ENCODE measurements around the gene PLPP4. TPM values are rescaled to one million over a fixed set of nuclear protein-coding genes. Genes with fewer than 3 reads are reported as not detected.

The PLPP4 gene
- total and polyA plus RNA-seq, 10 of the 15 experiments (the other 5 are each of a cell fraction or from before 2014, with no cell fraction given): 0.08 to 3.1 (median 0.26) TPM; not detected in 3

DNA sequence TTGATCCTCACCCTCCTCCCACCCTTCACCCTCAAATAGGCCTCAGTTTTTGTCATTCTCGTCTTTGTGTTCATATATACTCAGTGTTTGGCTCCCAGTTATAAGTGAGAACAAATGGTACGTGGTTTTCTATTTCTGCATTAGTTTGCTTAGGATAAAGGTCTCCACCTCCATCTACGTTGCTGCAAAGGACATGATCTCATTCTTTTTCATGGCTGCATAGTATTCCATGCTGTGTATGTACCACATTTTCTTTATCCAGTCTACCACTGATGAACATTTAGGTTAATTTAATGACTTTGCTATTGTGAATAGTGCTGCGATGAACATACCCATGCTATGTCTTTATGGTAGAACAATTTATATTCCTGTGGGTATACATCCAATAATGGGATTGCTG lies 91.2 kb downstream of the PLPP4 start:
- CTCF ChIA-PET: no interaction called here
- no peak overlapping the region for H3K27ac ChIP-seq (ENCODE audit: control insufficient read depth, insufficient read depth)
- SMC1A ChIA-PET (ENCODE audit: uncharacterized antibody, unreplicated experiment): no interaction called here
- H3K4me2 ChIP-seq (ENCODE audit: control insufficient read depth, insufficient read depth): no peak overlapping the region
- 23% methylated on average over 4 of the region's 4 CpGs for WGBS (ENCODE audit: insufficient coverage, insufficient replicate concordance, low lambda C conversion rate, missing lambda C conversion rate)
- no peaks in the 10 kb centered on the region for H3K36me3 ChIP-seq (ENCODE audit: control insufficient read depth in 2 of 2, insufficient read depth in 2 of 2, low read length in 1 of 2)
- no peak overlapping the region for H2AFZ ChIP-seq (ENCODE audit: control insufficient read depth, low read depth, low read length)
- no peak for TF ChIP-seq CHD1 (IDR thresholded peaks at IDR 0.05; ENCODE audit: low read depth, low read length)
- TF ChIP-seq IRF4 (IDR thresholded peaks at IDR 0.05; ENCODE audit: low read depth, low read length): no peak
- TF ChIP-seq, protein P1, sequence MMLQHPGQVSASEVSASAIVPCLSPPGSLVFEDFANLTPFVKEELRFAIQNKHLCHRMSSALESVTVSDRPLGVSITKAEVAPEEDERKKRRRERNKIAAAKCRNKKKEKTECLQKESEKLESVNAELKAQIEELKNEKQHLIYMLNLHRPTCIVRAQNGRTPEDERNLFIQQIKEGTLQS (IDR thresholded peaks at IDR 0.05; ENCODE audit: borderline replicate concordance, extremely low read depth, low read depth, low read length): no peak
- TF ChIP-seq, protein P2, sequence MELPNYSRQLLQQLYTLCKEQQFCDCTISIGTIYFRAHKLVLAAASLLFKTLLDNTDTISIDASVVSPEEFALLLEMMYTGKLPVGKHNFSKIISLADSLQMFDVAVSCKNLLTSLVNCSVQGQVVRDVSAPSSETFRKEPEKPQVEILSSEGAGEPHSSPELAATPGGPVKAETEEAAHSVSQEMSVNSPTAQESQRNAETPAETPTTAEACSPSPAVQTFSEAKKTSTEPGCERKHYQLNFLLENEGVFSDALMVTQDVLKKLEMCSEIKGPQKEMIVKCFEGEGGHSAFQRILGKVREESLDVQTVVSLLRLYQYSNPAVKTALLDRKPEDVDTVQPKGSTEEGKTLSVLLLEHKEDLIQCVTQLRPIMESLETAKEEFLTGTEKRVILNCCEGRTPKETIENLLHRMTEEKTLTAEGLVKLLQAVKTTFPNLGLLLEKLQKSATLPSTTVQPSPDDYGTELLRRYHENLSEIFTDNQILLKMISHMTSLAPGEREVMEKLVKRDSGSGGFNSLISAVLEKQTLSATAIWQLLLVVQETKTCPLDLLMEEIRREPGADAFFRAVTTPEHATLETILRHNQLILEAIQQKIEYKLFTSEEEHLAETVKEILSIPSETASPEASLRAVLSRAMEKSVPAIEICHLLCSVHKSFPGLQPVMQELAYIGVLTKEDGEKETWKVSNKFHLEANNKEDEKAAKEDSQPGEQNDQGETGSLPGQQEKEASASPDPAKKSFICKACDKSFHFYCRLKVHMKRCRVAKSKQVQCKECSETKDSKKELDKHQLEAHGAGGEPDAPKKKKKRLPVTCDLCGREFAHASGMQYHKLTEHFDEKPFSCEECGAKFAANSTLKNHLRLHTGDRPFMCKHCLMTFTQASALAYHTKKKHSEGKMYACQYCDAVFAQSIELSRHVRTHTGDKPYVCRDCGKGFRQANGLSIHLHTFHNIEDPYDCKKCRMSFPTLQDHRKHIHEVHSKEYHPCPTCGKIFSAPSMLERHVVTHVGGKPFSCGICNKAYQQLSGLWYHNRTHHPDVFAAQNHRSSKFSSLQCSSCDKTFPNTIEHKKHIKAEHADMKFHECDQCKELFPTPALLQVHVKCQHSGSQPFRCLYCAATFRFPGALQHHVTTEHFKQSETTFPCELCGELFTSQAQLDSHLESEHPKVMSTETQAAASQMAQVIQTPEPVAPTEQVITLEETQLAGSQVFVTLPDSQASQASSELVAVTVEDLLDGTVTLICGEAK (IDR thresholded peaks at IDR 0.05; ENCODE audit: borderline replicate concordance): no peak
- no peak for TF ChIP-seq CREB1 (IDR thresholded peaks at IDR 0.05; ENCODE audit: low read depth)
- no peak for TF ChIP-seq SREBF1 (IDR thresholded peaks at IDR 0.05; ENCODE audit: low read length)
- TF ChIP-seq, protein P3, sequence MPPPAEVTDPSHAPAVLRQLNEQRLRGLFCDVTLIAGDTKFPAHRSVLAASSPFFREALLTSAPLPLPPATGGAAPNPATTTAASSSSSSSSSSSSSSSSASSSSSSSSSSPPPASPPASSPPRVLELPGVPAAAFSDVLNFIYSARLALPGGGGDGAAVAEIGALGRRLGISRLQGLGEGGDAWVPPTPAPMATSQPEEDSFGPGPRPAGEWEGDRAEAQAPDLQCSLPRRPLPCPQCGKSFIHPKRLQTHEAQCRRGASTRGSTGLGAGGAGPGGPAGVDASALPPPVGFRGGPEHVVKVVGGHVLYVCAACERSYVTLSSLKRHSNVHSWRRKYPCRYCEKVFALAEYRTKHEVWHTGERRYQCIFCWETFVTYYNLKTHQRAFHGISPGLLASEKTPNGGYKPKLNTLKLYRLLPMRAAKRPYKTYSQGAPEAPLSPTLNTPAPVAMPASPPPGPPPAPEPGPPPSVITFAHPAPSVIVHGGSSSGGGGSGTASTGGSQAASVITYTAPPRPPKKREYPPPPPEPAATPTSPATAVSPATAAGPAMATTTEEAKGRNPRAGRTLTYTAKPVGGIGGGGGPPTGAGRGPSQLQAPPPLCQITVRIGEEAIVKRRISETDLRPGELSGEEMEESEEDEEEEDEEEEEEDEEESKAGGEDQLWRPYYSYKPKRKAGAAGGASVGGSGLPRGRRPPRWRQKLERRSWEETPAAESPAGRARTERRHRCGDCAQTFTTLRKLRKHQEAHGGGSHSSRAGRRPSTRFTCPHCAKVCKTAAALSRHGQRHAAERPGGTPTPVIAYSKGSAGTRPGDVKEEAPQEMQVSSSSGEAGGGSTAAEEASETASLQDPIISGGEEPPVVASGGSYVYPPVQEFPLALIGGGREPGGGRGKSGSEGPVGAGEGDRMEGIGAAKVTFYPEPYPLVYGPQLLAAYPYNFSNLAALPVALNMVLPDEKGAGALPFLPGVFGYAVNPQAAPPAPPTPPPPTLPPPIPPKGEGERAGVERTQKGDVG (CRISPR knock-in tag; IDR thresholded peaks at IDR 0.05): no peak
- no peak for TF ChIP-seq PAX5 (IDR thresholded peaks at IDR 0.05; ENCODE audit: borderline replicate concordance, low read depth, low read length)
- TF ChIP-seq PML (IDR thresholded peaks at IDR 0.05; ENCODE audit: low read length): no peak
- no peak for TF ChIP-seq PAX8 (IDR thresholded peaks at IDR 0.05)
- TF ChIP-seq ZNF217 (IDR thresholded peaks at IDR 0.05): no peak
- no peak for TF ChIP-seq BRCA1 (IDR thresholded peaks at IDR 0.05; ENCODE audit: low read depth, low read length)
- H4K20me1 ChIP-seq (ENCODE audit: control insufficient read depth, insufficient read depth): no peaks in the 10 kb centered on the region
- H3K27me3 ChIP-seq (replicated peaks in 1 of 2; ENCODE audit: control insufficient read depth in 2 of 2, insufficient read depth in 2 of 2, low read length in 1 of 2): no peaks in the 10 kb centered on the region
- no peak for FAIRE-seq
- RAD21 ChIA-PET (ENCODE audit: unreplicated experiment): no interaction called here
- no peaks in the 10 kb centered on the region for H3K79me2 ChIP-seq (ENCODE audit: control insufficient read depth, insufficient read depth, low read length)
- no peak for ATAC-seq
- intact Hi-C loops (cut with micrococcal nuclease; ENCODE audit: unreplicated experiment) (no loop called here), in situ Hi-C loops (cut with MboI) (no loop called here)
- H3K9me3 ChIP-seq (replicated peaks; ENCODE audit: control insufficient read depth, insufficient read depth, low read length): no peaks in the 10 kb centered on the region; the same call in 2 of the 3 replicates
- no peaks in the 10 kb centered on the region for H3K4me1 ChIP-seq (ENCODE audit: control insufficient read depth, insufficient read depth, low read length)
- no peak overlapping the region for H3K9ac ChIP-seq (ENCODE audit: control insufficient read depth, insufficient read depth, low read length)
- DNase-seq (ENCODE audit: low read depth, low spot score): no peak
- POLR2A ChIA-PET: no interaction called here
- H3K4me3 ChIP-seq: no peak overlapping the region
- BruUV-seq (replicated peaks): no TSS peak

Measured in GM12878 (cell line).